ENCODE results near the gene NECAB3.

NECAB3 gene

GRCh38 chr20:33709398-33709797, 35.2 kb upstream of the NECAB3 start:
- H3K79me2 ChIP-seq (ENCODE audit: control insufficient read depth, low read length): no peaks in the 10 kb centered on the region
- H3K4me1 ChIP-seq (ENCODE audit: control insufficient read depth, low read length): peaks cover 10% of the 10 kb centered on the region
- no peaks in the 10 kb centered on the region for H3F3A ChIP-seq (ENCODE audit: control insufficient read depth, insufficient read depth)
- TF ChIP-seq, protein P1, sequence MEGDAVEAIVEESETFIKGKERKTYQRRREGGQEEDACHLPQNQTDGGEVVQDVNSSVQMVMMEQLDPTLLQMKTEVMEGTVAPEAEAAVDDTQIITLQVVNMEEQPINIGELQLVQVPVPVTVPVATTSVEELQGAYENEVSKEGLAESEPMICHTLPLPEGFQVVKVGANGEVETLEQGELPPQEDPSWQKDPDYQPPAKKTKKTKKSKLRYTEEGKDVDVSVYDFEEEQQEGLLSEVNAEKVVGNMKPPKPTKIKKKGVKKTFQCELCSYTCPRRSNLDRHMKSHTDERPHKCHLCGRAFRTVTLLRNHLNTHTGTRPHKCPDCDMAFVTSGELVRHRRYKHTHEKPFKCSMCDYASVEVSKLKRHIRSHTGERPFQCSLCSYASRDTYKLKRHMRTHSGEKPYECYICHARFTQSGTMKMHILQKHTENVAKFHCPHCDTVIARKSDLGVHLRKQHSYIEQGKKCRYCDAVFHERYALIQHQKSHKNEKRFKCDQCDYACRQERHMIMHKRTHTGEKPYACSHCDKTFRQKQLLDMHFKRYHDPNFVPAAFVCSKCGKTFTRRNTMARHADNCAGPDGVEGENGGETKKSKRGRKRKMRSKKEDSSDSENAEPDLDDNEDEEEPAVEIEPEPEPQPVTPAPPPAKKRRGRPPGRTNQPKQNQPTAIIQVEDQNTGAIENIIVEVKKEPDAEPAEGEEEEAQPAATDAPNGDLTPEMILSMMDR (IDR thresholded peaks at IDR 0.05; ENCODE audit: low read depth, low read length, poor library complexity, severe bottlenecking): no peak
- TF ChIP-seq EZH2phosphoT487 (IDR thresholded peaks at IDR 0.05; ENCODE audit: borderline replicate concordance, low read length): no peak
- no peaks in the 10 kb centered on the region for H4K20me1 ChIP-seq (ENCODE audit: control insufficient read depth, insufficient read depth, low read depth, low read length)
- H3K36me3 ChIP-seq (ENCODE audit: control insufficient read depth, low read length): no peaks in the 10 kb centered on the region
- no peak overlapping the region for H3K4me2 ChIP-seq (ENCODE audit: low read length)
- H3K9me2 ChIP-seq (replicated peaks; ENCODE audit: control insufficient read depth, low read length): no peaks in the 10 kb centered on the region
- no peaks in the 10 kb centered on the region for H3K9me3 ChIP-seq (ENCODE audit: control insufficient read depth, insufficient read depth, low read length)
- no peak overlapping the region for H3K27ac ChIP-seq (ENCODE audit: low read depth, low read length)
- H3K4me3 ChIP-seq (ENCODE audit: low read length): no peak overlapping the region
- no peaks in the 10 kb centered on the region for H3K27me3 ChIP-seq (ENCODE audit: control insufficient read depth, low read length)

DNA sequence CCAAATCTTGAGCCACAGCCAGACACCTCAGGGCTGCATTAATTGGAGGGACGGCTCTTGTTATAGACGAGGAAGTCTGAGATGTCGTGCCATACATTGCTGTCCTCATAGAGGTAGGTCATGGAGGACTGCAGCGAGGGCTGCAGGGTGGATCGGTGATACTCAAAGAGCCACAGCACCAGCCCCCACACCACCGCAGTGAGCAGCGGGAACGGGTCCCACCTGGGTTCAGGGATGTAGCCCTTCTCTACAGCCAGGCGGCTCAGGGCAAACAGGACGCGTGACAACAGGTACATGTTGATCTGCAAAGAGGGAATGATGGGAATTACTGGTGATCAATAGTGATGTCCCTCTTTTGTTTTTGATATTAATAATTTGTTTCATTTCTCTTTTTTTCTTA, 33.4 kb upstream of the NECAB3 start:
- Histone ChIP-seq H3K9me2 (replicated peaks; ENCODE audit: control insufficient read depth, low read length) (no peaks in the 10 kb centered on the region), H3K4me2 (ENCODE audit: low read length) (no peak overlapping the region), H3F3A (ENCODE audit: control insufficient read depth, insufficient read depth) (no peaks in the 10 kb centered on the region), H3K4me3 (ENCODE audit: low read length) (no peak overlapping the region), H3K4me1 (ENCODE audit: control insufficient read depth, low read length) (peaks cover 10% of the 10 kb centered on the region), H3K27ac (ENCODE audit: low read depth, low read length) (no peak overlapping the region), H3K36me3 (ENCODE audit: control insufficient read depth, low read length) (no peaks in the 10 kb centered on the region), H3K9me3 (ENCODE audit: control insufficient read depth, insufficient read depth, low read length) (no peaks in the 10 kb centered on the region), H4K20me1 (ENCODE audit: control insufficient read depth, insufficient read depth, low read depth, low read length) (no peaks in the 10 kb centered on the region), H3K27me3 (ENCODE audit: control insufficient read depth, low read length) (no peaks in the 10 kb centered on the region), H3K79me2 (ENCODE audit: control insufficient read depth, low read length) (no peaks in the 10 kb centered on the region)
- TF ChIP-seq, protein P1 (IDR thresholded peaks at IDR 0.05; ENCODE audit: low read depth, low read length, poor library complexity, severe bottlenecking): no peak
- no peak for TF ChIP-seq EZH2phosphoT487 (IDR thresholded peaks at IDR 0.05; ENCODE audit: borderline replicate concordance, low read length)

DNA sequence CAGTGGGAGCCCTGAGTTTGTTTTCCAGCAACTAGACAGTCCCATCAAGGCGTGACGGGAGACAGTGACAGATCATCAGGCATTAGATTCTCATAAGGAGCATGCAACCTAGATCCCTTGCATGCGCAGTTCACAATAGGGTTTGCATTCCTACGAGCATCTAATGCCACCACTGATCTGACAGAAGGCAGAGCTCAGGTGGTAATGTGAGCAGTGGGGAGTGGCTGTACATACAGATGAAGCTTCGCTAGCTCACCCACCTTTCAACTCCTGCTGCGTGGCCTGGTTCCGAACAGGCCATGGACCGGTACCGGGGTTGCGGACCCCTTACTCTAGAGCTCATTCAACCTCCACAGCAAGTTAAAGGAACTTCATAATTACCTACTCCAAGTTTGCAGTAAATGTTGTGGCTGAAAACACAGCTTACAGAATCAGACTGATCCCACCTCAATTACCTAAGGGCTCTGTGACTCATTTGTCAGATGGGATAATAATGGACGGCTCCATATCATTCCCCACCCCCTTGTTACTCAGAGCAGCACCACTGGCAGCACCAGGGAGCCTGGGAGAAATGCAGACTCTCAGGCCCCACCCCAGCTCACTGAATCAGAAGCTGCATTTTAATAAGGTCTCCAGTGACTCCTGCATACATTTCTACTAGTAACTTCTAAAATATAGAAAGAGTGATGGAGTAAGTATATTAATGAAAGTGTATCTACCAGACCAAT, 30.1 kb upstream of the NECAB3 start:
- H3K4me3 ChIP-seq (ENCODE audit: low read length): no peak overlapping the region
- no peaks in the 10 kb centered on the region for H3K36me3 ChIP-seq (ENCODE audit: control insufficient read depth, low read length)
- H4K20me1 ChIP-seq (ENCODE audit: control insufficient read depth, insufficient read depth, low read depth, low read length): no peaks in the 10 kb centered on the region
- H3K79me2 ChIP-seq (ENCODE audit: control insufficient read depth, low read length): no peaks in the 10 kb centered on the region
- no peak overlapping the region for H3K4me2 ChIP-seq (ENCODE audit: low read length)
- H3F3A ChIP-seq (ENCODE audit: control insufficient read depth, insufficient read depth): no peaks in the 10 kb centered on the region
- H3K27ac ChIP-seq (ENCODE audit: low read depth, low read length): no peak overlapping the region
- TF ChIP-seq EZH2phosphoT487 (IDR thresholded peaks at IDR 0.05; ENCODE audit: borderline replicate concordance, low read length): no peak
- TF ChIP-seq, protein P1 (IDR thresholded peaks at IDR 0.05; ENCODE audit: low read depth, low read length, poor library complexity, severe bottlenecking): no peak
- H3K27me3 ChIP-seq (ENCODE audit: control insufficient read depth, low read length): no peaks in the 10 kb centered on the region
- H3K4me1 ChIP-seq (ENCODE audit: control insufficient read depth, low read length): peaks cover 10% of the 10 kb centered on the region
- no peaks in the 10 kb centered on the region for H3K9me2 ChIP-seq (replicated peaks; ENCODE audit: control insufficient read depth, low read length)
- no peaks in the 10 kb centered on the region for H3K9me3 ChIP-seq (ENCODE audit: control insufficient read depth, insufficient read depth, low read length)

All from DOHH2 (cell line).